ENCODE measurements around the gene ENTPD1. TPM values are rescaled to one million over a fixed set of nuclear protein-coding genes. Genes with fewer than 3 reads are reported as not detected.
A peak's percentile ranks its signal among the peaks of the same experiment; 100 is the strongest.

The ENTPD1 gene
- total and polyA plus RNA-seq, 10 of the 15 experiments (the other 5 are each of a cell fraction or from before 2014, with no cell fraction given), result 110 to 413 (median 161) TPM

DNA sequence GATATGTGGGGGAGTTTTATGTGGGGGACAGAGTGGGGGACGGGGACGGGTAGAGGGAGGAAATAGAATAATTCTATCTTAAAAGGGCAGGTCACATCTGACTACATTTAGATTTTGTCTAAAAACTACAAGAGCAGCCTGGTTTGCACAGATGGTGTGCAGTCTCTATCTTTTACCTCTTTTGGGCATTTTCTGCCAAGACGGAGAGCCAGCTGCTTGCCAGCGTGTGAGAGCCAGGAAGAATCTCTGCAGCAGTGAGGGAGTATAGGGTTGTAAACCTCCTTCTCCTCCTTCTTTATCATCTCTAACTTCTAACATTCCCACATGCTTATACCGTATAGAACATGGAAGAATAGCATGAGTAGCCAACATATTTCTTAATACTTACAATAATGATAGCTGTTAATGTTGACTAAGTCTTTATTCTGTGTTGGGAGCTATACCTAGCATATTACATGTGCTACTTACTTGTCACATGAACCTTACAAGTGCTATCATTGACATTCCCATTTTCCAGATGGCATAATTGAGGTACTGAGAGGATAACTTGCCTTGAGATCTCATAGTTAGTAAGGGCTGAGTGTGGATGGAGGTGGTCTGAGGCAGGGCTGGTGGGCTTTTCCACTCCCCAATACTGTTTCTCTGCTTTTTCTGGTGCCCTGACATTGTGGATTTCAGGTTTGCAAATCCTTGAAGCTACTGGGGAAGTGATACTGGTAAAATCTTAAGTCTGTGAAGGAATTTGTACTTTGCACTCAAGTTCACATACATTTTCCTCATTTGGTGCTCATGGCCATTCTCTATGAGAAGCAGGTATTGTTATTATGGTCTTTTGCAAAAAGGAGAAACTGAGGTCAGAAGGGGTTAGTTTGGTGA is 1.1 kb downstream of the ENTPD1 start (continued):
- TF ChIP-seq SMAD5 (IDR thresholded peaks at IDR 0.05; ENCODE audit: low read depth), result peak; percentile 17; the same call in 1 of the 2 replicates
- 0 out of 2 replicates have a peak, but pooled peaks have one; percentile 19 for TF ChIP-seq TBL1XR1 (IDR thresholded peaks at IDR 0.05; ENCODE audit: low read depth, low read length)
- 0 out of 2 replicates have a peak, but pooled peaks have one; percentile 10 for TF ChIP-seq BMI1 (IDR thresholded peaks at IDR 0.05; ENCODE audit: borderline replicate concordance)
- TF ChIP-seq CHD1 (IDR thresholded peaks at IDR 0.05; ENCODE audit: low read depth, low read length), result peak; percentile 45; the same call in 1 of the 2 replicates
- peak; percentile 82 for TF ChIP-seq POLR2AphosphoS5 (IDR thresholded peaks at IDR 0.05; ENCODE audit: low read length)
- peak; percentile 11; the same call in 1 of the 2 replicates for TF ChIP-seq BACH1 (IDR thresholded peaks at IDR 0.05; ENCODE audit: borderline replicate concordance)

DNA sequence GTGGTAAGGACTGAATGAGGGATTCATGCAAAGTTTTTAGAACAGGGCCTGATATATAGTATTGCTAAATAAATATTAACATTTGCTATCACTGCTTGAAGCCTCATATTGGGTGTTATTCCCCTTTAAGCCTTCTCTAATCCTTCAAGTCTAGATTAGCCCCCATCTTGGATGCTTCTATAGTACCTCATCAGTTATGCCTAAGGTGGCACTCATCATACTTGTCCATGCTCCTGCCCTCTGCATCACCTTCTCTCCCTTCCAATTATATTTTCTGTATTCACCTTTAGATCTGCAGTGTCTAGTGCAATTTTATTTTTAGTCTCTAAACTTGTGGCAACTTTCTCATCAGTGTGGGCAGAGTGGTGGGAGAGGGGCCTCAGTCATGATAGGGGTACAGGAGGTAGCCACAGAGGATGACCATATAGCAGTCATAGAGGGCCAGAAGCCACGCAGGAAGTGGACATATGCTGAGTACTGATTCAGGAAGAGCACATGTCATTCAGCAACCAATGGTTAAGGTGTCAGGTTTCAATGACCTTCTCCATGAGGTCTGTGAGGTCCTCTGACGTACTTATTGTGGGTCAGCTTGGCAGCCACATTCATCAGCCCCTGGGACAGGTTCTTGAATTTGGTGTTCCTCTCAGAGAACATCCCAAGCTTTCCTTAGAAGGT is 2.5 kb downstream of the ENTPD1 start:
- peaks cover 0 to 6% of the 10 kb centered on the region in 2 experiments; a peak in 2 of 4 replicates for H3K36me3 ChIP-seq (ENCODE audit: control insufficient read depth in 2 of 2, insufficient read depth in 2 of 2, low read length in 1 of 2)
- no peak for FAIRE-seq
- intact Hi-C loops (cut with micrococcal nuclease; ENCODE audit: unreplicated experiment) (loop anchor here (1.0 to 10.0 kb wide), 6 partner anchors 25 to 464 kb away; partner anchors contain the start of gene PDLIM1), in situ Hi-C loops (cut with MboI) (loop anchor here (10.0 kb wide), 1 partner anchor 464 kb away; the partner anchor contains the start of gene PDLIM1)
- no peak overlapping the region for H2AFZ ChIP-seq (ENCODE audit: control insufficient read depth, low read depth, low read length)
- POLR2A ChIA-PET, result interaction anchor here (0.7 to 10.1 kb wide), 11 partner anchors 9 to 515 kb away, joined by 3 to 313 read pairs (median 7); partner anchors contain the start of genes BLNK and TCTN3
- SMC1A ChIA-PET (ENCODE audit: uncharacterized antibody, unreplicated experiment), result interaction anchor here (0.6 to 12.3 kb wide), 9 partner anchors 9 to 106 kb away, joined by 3 to 547 read pairs (median 4); partner anchors contain the start of gene TCTN3
- no TSS peak for BruUV-seq (replicated peaks)
- H3K9me3 ChIP-seq (replicated peaks; ENCODE audit: control insufficient read depth, insufficient read depth, low read length), result peaks cover under 1% of the 10 kb centered on the region; the same call in 2 of the 3 replicates
- WGBS (ENCODE audit: insufficient coverage, insufficient replicate concordance, low lambda C conversion rate, missing lambda C conversion rate), result 3% methylated on average over 2 of the region's 2 CpGs
- peak overlapping the region; percentile 70 for H3K4me3 ChIP-seq
- H3K27me3 ChIP-seq (replicated peaks in 1 of 2; ENCODE audit: control insufficient read depth in 2 of 2, insufficient read depth in 2 of 2, low read length in 1 of 2), result no peaks in the 10 kb centered on the region
- peak overlapping the region; percentile 90 for H3K4me2 ChIP-seq (ENCODE audit: control insufficient read depth, insufficient read depth)
- peaks cover 25% of the 10 kb centered on the region for H3K4me1 ChIP-seq (ENCODE audit: control insufficient read depth, insufficient read depth, low read length)
- peak; percentile 92 for DNase-seq (ENCODE audit: low read depth, low spot score)
- no peaks in the 10 kb centered on the region for H4K20me1 ChIP-seq (ENCODE audit: control insufficient read depth, insufficient read depth)
- CTCF ChIA-PET, result interaction anchor here (0.8 to 9.9 kb wide), 8 partner anchors 26 to 114 kb away, joined by 3 to 187 read pairs (median 14); partner anchors contain the start of gene TCTN3
- peak overlapping the region; percentile 96 for H3K27ac ChIP-seq (ENCODE audit: control insufficient read depth, insufficient read depth)
- H3K79me2 ChIP-seq (ENCODE audit: control insufficient read depth, insufficient read depth, low read length), result peaks cover 82% of the 10 kb centered on the region
- RAD21 ChIA-PET (ENCODE audit: unreplicated experiment), result interaction anchor here (0.7 to 11.1 kb wide), 9 partner anchors 19 to 533 kb away, joined by 3 to 374 read pairs (median 74); partner anchors contain the start of gene TCTN3
- ATAC-seq, result peak; percentile 69
- H3K9ac ChIP-seq (ENCODE audit: control insufficient read depth, insufficient read depth, low read length), result peak overlapping the region; percentile 79
- TF ChIP-seq, protein P1, sequence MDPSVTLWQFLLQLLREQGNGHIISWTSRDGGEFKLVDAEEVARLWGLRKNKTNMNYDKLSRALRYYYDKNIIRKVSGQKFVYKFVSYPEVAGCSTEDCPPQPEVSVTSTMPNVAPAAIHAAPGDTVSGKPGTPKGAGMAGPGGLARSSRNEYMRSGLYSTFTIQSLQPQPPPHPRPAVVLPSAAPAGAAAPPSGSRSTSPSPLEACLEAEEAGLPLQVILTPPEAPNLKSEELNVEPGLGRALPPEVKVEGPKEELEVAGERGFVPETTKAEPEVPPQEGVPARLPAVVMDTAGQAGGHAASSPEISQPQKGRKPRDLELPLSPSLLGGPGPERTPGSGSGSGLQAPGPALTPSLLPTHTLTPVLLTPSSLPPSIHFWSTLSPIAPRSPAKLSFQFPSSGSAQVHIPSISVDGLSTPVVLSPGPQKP (IDR thresholded peaks at IDR 0.05; ENCODE audit: low read depth, low read length), result 0 out of 2 replicates have a peak, but pooled peaks have one; percentile 13
- TF ChIP-seq NFIC (IDR thresholded peaks at IDR 0.05; ENCODE audit: low read depth, low read length) (peak; percentile 11), ATF7 (IDR thresholded peaks at IDR 0.05; ENCODE audit: low read depth) (peak; percentile 88), SPI1 (IDR thresholded peaks at IDR 0.05; ENCODE audit: borderline replicate concordance, insufficient read depth, low read depth, low read length) (peak; percentile 57; the same call in 1 of the 2 replicates), ETV6 (conservative IDR thresholded peaks at IDR 0.05 in 1 of 2, IDR thresholded peaks at IDR 0.05 in 1 of 2; ENCODE audit: borderline replicate concordance in 1 of 2, low read depth in 1 of 2) (peak in 1 of 2 experiments; percentile 80; a peak in 2 of 4 replicates), BRCA1 (IDR thresholded peaks at IDR 0.05; ENCODE audit: low read depth, low read length) (no peak), POLR2AphosphoS2 (IDR thresholded peaks at IDR 0.05; ENCODE audit: low read depth, low read length) (peak; percentile 90), CBFB (IDR thresholded peaks at IDR 0.05; ENCODE audit: low read depth) (peak; percentile 71; the same call in 1 of the 2 replicates), GATAD2B (conservative IDR thresholded peaks at IDR 0.05; ENCODE audit: low read depth) (no peak), POLR2A (IDR thresholded peaks at IDR 0.05; ENCODE audit: low read depth, low read length) (peak; percentile 46; the same call in 1 of the 2 replicates), ZNF274 (IDR thresholded peaks at IDR 0.05; ENCODE audit: insufficient read depth, insufficient read length) (no peak)
- TF ChIP-seq, protein P2, sequence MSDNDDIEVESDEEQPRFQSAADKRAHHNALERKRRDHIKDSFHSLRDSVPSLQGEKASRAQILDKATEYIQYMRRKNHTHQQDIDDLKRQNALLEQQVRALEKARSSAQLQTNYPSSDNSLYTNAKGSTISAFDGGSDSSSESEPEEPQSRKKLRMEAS (IDR thresholded peaks at IDR 0.05; ENCODE audit: low read depth, low read length), result peak; percentile 1; the same call in 1 of the 2 replicates
